Neural crest cell (in vitro differentiated cells): ENCODE results near the gene WBP2. TPM values are rescaled to one million over a fixed set of nuclear protein-coding genes. Genes with fewer than 3 reads are reported as not detected.

Source experiments
- DNase-seq: peaks from one replicate; pipeline ENCODE4 v3.0.0; 2021; ENCODE audit warnings: low read depth, mixed read lengths, low spot score
- H3K27ac Mint-ChIP-seq: one replicate; pipeline ENCODE4 v1.8.0; 2021; ENCODE audit warnings: mild to moderate bottlenecking, mixed read lengths; ENCODE audit not compliant: unreplicated experiment
- H3K27me3 Mint-ChIP-seq: 2 replicates; pipeline ENCODE4 v1.8.0; 2021; ENCODE audit warnings: low read depth, mild to moderate bottlenecking, mixed read lengths
- H3K36me3 Mint-ChIP-seq: 2 replicates; pipeline ENCODE4 v1.8.0; 2021; ENCODE audit warnings: low read depth, mild to moderate bottlenecking, mixed read lengths
- H3K4me1 Mint-ChIP-seq: 2 replicates; pipeline ENCODE4 v1.8.0; 2021; ENCODE audit warnings: mixed read lengths
- H3K4me3 Mint-ChIP-seq: one replicate; pipeline ENCODE4 v1.8.0; 2021; ENCODE audit warnings: mild to moderate bottlenecking, mixed read lengths
- H3K9me3 Mint-ChIP-seq: 2 replicates; pipeline ENCODE4 v1.8.0; 2021; ENCODE audit warnings: mixed read lengths
- CTCF ChIP-seq: fragments of 200-600 bp; sonication (generic); conservative IDR thresholded peaks from 2 replicates; pipeline ENCODE4 v1.5.0; 2021; ENCODE audit warnings: antibody characterized with exemption, mild to moderate bottlenecking
- long read RNA-seq: library from polyadenylated mRNA; unstranded; transcript quantifications from one replicate; pipeline ENCODE4 v2.0.0, GENCODE V29; 2020
- total RNA-seq: library from RNA; stranded (reverse); gene quantifications from 2 replicates; pipeline ENCODE4 v1.2.1, GENCODE V29; 2021

The WBP2 gene
- 49.3 and 53.3 TPM in 2 replicates for total RNA-seq
- long read RNA-seq, partial matches to known transcripts = 0 of 1 reads
- long read RNA-seq, other reads (novel, unspliced or antisense) = 1 of 1 reads

GRCh38 chr17:75855310-75856061 is at the start of gene WBP2:
Gene WBP2 (minus strand): TSS chr17:75855335. CDS start chr17:75855297, 38 bp downstream.
- H3K27ac Mint-ChIP-seq = peak within 1 kb of the TSS; percentile 94
- H3K9me3 Mint-ChIP-seq = no peaks in the 10 kb centered on the region
- peak; percentile 95 for DNase-seq
- H3K36me3 Mint-ChIP-seq = no peaks in the 10 kb centered on the region
- H3K4me1 Mint-ChIP-seq = peaks cover 13% of the 10 kb centered on the region
- peak; percentile 60 for TF ChIP-seq CTCF
- H3K27me3 Mint-ChIP-seq = no peaks in the 10 kb centered on the region
- H3K4me3 Mint-ChIP-seq = no peak within 1 kb of the TSS

GRCh38 chr17:75902406-75902805 is 47.3 kb upstream of the WBP2 start:
- TF ChIP-seq CTCF = no peak
- Mint-ChIP-seq H3K4me3 (peak overlapping the region; percentile 49), H3K27me3 (no peaks in the 10 kb centered on the region), H3K36me3 (no peaks in the 10 kb centered on the region), H3K9me3 (no peaks in the 10 kb centered on the region), H3K4me1 (peaks cover 9% of the 10 kb centered on the region), H3K27ac (no peak overlapping the region)
- no peak for DNase-seq

- no peak for DNase-seq
- H3K36me3 Mint-ChIP-seq = no peaks in the 10 kb centered on the region
Measured at GRCh38 chr17:75901727-75902126, 46.6 kb upstream of the WBP2 start.

GRCh38 chr17:75900691-75901533 is 45.8 kb upstream of the WBP2 start:
- no peak for DNase-seq
- H3K27ac Mint-ChIP-seq = no peak overlapping the region
- TF ChIP-seq CTCF = no peak
- H3K9me3 Mint-ChIP-seq = no peaks in the 10 kb centered on the region
- peak overlapping the region; percentile 74 for H3K4me3 Mint-ChIP-seq
- no peaks in the 10 kb centered on the region for H3K36me3 Mint-ChIP-seq
- H3K4me1 Mint-ChIP-seq = peaks cover 13% of the 10 kb centered on the region
- no peaks in the 10 kb centered on the region for H3K27me3 Mint-ChIP-seq

More at GRCh38 chr17:75901727-75902126, 46.6 kb upstream of the WBP2 start:
- H3K9me3 Mint-ChIP-seq = no peaks in the 10 kb centered on the region
- H3K4me3 Mint-ChIP-seq = peak overlapping the region; percentile 74
- TF ChIP-seq CTCF = no peak
- H3K4me1 Mint-ChIP-seq = peaks cover 11% of the 10 kb centered on the region
- H3K27ac Mint-ChIP-seq = no peak overlapping the region
- no peaks in the 10 kb centered on the region for H3K27me3 Mint-ChIP-seq

GRCh38 chr17:75899767-75900468 is 44.8 kb upstream of the WBP2 start:
- no peak for DNase-seq
- H3K4me3 Mint-ChIP-seq = peak overlapping the region; percentile 41
- H3K27ac Mint-ChIP-seq = no peak overlapping the region
- H3K4me1 Mint-ChIP-seq = peaks cover 23% of the 10 kb centered on the region
- peaks cover 4% of the 10 kb centered on the region for H3K36me3 Mint-ChIP-seq
- TF ChIP-seq CTCF = no peak
- peaks cover 6% of the 10 kb centered on the region for H3K27me3 Mint-ChIP-seq
- H3K9me3 Mint-ChIP-seq = no peaks in the 10 kb centered on the region
